ENCODE data around the gene JKAMP. TPM values are rescaled to one million over a fixed set of nuclear protein-coding genes. Genes with fewer than 3 reads are reported as not detected.

JKAMP gene
- polyA plus RNA-seq, 3 donors = 13.3 to 31.9 (median 17.7) TPM

DNA sequence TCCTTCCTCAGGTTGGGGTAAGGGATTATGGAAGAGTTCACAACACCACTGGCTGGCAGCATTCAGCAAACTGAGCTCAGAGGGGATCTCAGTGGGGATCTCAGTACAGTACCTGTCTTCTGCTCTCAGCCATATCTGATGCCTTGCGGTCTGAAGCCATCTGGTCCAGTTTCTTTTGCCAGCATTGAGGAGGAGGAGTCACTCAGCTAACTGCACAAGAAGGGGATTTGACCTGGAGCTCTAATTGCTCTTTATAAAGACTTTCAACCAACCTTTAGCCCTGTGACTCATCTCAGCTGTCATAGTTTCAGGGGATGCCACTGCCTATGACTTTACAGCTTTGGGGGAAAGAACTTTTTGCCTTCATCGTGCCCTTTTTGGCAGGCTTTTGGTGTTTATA is 44.9 kb downstream of the JKAMP start:
- 70 to 80% (median 79%) methylated on average over 2 of the region's 2 CpGs for WGBS, 3 donors
- H3K27ac ChIP-seq (ENCODE audit: low read depth, low read length) = no peak overlapping the region

DNA sequence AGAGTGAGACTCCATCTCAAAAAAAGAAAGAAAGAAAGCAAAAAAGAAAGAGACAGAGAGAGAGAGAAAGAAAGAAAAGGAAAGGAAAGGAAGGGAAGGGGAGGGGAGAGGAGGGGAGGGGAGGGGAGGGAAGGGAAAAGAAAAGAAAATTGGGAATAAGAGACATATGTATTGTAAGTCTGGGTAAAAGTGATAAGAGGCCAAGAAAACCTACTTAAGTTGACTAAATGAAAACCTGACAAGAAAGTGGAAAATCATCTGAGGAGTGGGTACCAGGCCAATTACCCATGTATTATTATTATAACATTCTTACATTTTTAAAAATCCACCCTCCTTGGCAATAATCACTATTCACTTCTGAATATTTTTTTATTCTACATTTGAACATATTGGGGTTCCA is 46.0 kb downstream of the JKAMP start:
- H3K27ac ChIP-seq (ENCODE audit: low read depth, low read length) = no peak overlapping the region

- 77 to 83% (median 80%) methylated on average over 1 of the region's 1 CpG for WGBS, 3 donors
- H3K27ac ChIP-seq (ENCODE audit: low read depth, low read length) = no peak overlapping the region
Observed at GRCh38 chr14:59532419-59532818, 48.1 kb downstream of the JKAMP start.

GRCh38 chr14:59534361-59534987 is 50.2 kb downstream of the JKAMP start:
- 74 to 81% (median 78%) methylated on average over 7 of the region's 7 CpGs for WGBS, 3 donors

DNA sequence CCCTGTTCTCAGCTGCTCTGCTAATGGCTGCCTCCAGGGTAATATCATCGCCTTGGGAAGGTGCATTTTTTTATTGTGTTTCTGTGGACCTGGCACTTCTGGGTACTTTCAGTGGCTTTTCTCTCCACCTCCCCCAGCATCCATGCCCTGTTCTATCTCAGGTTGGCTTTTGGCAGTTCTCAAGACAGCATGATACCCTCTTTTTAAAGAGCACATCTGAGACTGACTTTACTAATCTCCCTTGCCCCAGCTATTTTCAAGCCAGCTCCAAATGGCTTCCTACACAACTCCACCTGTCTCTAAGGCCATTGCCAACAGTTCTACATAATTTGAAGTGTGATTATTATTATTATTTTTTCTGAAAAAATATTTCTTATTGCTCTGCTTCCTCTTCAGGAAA is 53.2 kb downstream of the JKAMP start:
- WGBS, 3 donors = 75 to 89% (median 79%) methylated on average over 1 of the region's 1 CpG
- H3K27ac ChIP-seq (ENCODE audit: low read depth, low read length) = no peak overlapping the region

More at GRCh38 chr14:59534361-59534987, 50.2 kb downstream of the JKAMP start:
- H3K27ac ChIP-seq (ENCODE audit: low read depth, low read length) = no peak overlapping the region

- 70 to 86% (median 73%) methylated on average over 4 of the region's 4 CpGs for WGBS, 3 donors
- no peak overlapping the region for H3K27ac ChIP-seq (ENCODE audit: low read depth, low read length)
Observed at GRCh38 chr14:59538936-59539335, 54.6 kb downstream of the JKAMP start.

GRCh38 chr14:59540852-59541251 is 56.5 kb downstream of the JKAMP start:
- H3K27ac ChIP-seq (ENCODE audit: low read depth, low read length) = no peak overlapping the region
- 29 to 47% (median 32%) methylated on average over 1 of the region's 1 CpG for WGBS, 3 donors

GRCh38 chr14:59541731-59542130 is 57.4 kb downstream of the JKAMP start:
- WGBS, 3 donors = 65 to 83% (median 72%) methylated on average over 2 of the region's 2 CpGs
- no peak overlapping the region for H3K27ac ChIP-seq (ENCODE audit: low read depth, low read length)

DNA sequence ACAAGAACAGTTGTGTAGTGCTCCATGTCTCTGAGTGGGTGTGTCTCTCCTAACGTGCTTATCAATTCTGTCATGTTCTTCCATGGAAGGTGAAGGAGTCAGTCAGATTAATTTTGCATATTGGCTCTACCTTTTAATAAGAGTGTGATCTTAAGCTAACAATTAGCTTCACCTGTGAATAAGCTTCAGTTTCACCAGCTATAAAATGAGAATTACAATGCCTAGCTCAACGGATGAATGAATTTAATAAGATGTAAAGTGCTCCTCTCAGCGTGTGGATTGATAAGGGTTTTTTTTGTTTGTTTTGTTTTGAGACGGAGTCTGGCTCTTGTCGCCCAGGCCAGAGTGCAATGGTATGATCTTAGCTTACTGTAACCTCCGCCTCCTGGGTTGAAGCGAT is 59.6 kb downstream of the JKAMP start:
- 47 to 64% (median 58%) methylated on average over 7 of the region's 7 CpGs for WGBS, 3 donors
- H3K27ac ChIP-seq (ENCODE audit: low read depth, low read length) = no peak overlapping the region

DNA sequence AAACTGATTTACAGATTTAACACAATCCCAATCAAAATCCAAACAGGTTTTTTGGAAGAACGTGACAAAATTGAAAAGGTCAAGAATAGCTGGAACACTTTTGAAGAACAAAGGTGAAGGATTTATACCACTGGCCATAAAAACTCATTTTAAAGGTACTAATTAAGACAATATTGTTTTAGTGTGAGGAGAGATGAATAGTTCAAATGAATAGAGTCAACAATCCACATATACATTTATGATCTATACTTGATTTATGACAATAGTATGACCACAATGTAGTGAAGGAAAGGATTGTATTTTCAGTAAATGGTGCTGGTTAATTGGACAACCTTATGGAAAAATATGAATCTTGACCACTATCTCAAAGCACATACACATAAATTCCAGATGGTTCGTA is 63.0 kb downstream of the JKAMP start:
- no peak overlapping the region for H3K27ac ChIP-seq (ENCODE audit: low read depth, low read length)
- WGBS, 3 donors = 81 to 85% (median 81%) methylated on average over 2 of the region's 2 CpGs

Other genes starting within 250 kb of the JKAMP start
- gene GPR135, start 19.1 kb upstream of the JKAMP start, polyA plus RNA-seq = 1 to 10 TPM in 1 of 3 donors, under 1 TPM in 2; 0.43 to 1.3 (median 0.79) TPM
- gene L3HYPDH, start 109 bp upstream of the JKAMP start, polyA plus RNA-seq = 10 to 100 TPM; 11.1 to 27.7 (median 20.5) TPM
- not detected for gene CCDC175, start 92.3 kb downstream of the JKAMP start, polyA plus RNA-seq